ENCODE data around the gene MYO1H.

GRCh38 chr12:109458086-109458485 is 110.4 kb downstream of the MYO1H start:
- TF ChIP-seq CTCF (IDR thresholded peaks at IDR 0.05) = no peak
- TF ChIP-seq EP300 (IDR thresholded peaks at IDR 0.05; ENCODE audit: low read depth) = no peak
- no peak for TF ChIP-seq POLR2A (IDR thresholded peaks at IDR 0.05)
